ENCODE measurements around the gene COG6. TPM values are rescaled to one million over a fixed set of nuclear protein-coding genes. Genes with fewer than 3 reads are reported as not detected.

Gene COG6
- total and polyA plus RNA-seq, 4 experiments from 2014 or later: 12.2 to 44.5 (median 27.7) TPM

- POLR2A ChIA-PET (ENCODE audit: partially characterized antibody): no interaction called here
- CTCF ChIA-PET (ENCODE audit: partially characterized antibody): no interaction called here
- H3K36me3 ChIP-seq (ENCODE audit: insufficient read depth, low read length): no peaks in the 10 kb centered on the region
- H3K27ac ChIP-seq (ENCODE audit: low read depth, low read length): no peak overlapping the region
- Mint-ChIP-seq H3K27me3 (no peaks in the 10 kb centered on the region), H3K36me3 (peaks cover 28 to 47% of the 10 kb centered on the region in 2 donors), H3K4me1 (no peaks in the 10 kb centered on the region), H3K9me3 (peaks cover 0 to 28% (median 12%) of the 10 kb centered on the region in 8 donors), H3K27ac (peak overlapping the region in 1 of 7 donors; percentile 43), H3K4me3 (no peak overlapping the region)
- DNase-seq: no peak
- H3K4me1 ChIP-seq (ENCODE audit: insufficient read depth, low read length): no peaks in the 10 kb centered on the region
- intact Hi-C loops (cut with micrococcal nuclease): no loop called here
- no peaks in the 10 kb centered on the region for H3K9me3 ChIP-seq (ENCODE audit: control insufficient read depth in 1 of 2, low read length in 2 of 2)
- no peak overlapping the region for H3K4me3 ChIP-seq (ENCODE audit: low read length in 2 of 2)
- H3K27me3 ChIP-seq (ENCODE audit: insufficient read depth, low read length): no peaks in the 10 kb centered on the region
Observed at GRCh38 chr13:39740761-39741160, 85.3 kb downstream of the COG6 start.

- H3K27me3 ChIP-seq (ENCODE audit: insufficient read depth, low read length): no peaks in the 10 kb centered on the region
- H3K4me1 Mint-ChIP-seq: no peaks in the 10 kb centered on the region
- no peak overlapping the region for H3K27ac Mint-ChIP-seq
- no peaks in the 10 kb centered on the region for H3K36me3 ChIP-seq (ENCODE audit: insufficient read depth, low read length)
- no peak overlapping the region for H3K4me3 ChIP-seq (ENCODE audit: low read length in 2 of 2)
- H3K4me1 ChIP-seq (ENCODE audit: insufficient read depth, low read length): no peaks in the 10 kb centered on the region
- H3K36me3 Mint-ChIP-seq: peaks cover 30 to 31% of the 10 kb centered on the region in 2 donors
- POLR2A ChIA-PET (ENCODE audit: partially characterized antibody): no interaction called here
- intact Hi-C loops (cut with micrococcal nuclease): no loop called here
- DNase-seq: no peak
- no peaks in the 10 kb centered on the region for H3K27me3 Mint-ChIP-seq
- CTCF ChIA-PET (ENCODE audit: partially characterized antibody): no interaction called here
- H3K4me3 Mint-ChIP-seq: no peak overlapping the region
- H3K9me3 ChIP-seq (ENCODE audit: control insufficient read depth in 1 of 2, low read length in 2 of 2): no peaks in the 10 kb centered on the region
- peaks cover 0 to 6% (median 4%) of the 10 kb centered on the region in 8 donors for H3K9me3 Mint-ChIP-seq
- no peak overlapping the region for H3K27ac ChIP-seq (ENCODE audit: low read depth, low read length)
Observed at GRCh38 chr13:39748961-39749360, 93.5 kb downstream of the COG6 start.

- Histone ChIP-seq H3K9me3 (ENCODE audit: control insufficient read depth in 1 of 2, low read length in 2 of 2) (no peaks in the 10 kb centered on the region), H3K4me3 (ENCODE audit: low read length in 2 of 2) (no peak overlapping the region), H3K27ac (ENCODE audit: low read depth, low read length) (no peak overlapping the region), H3K36me3 (ENCODE audit: insufficient read depth, low read length) (no peaks in the 10 kb centered on the region), H3K4me1 (ENCODE audit: insufficient read depth, low read length) (no peaks in the 10 kb centered on the region), H3K27me3 (ENCODE audit: insufficient read depth, low read length) (no peaks in the 10 kb centered on the region)
- peak overlapping the region in 1 of 7 donors; percentile 8 for H3K27ac Mint-ChIP-seq
- no peaks in the 10 kb centered on the region for H3K27me3 Mint-ChIP-seq
- ChIA-PET CTCF (ENCODE audit: partially characterized antibody) (no interaction called here), POLR2A (ENCODE audit: partially characterized antibody) (no interaction called here)
- peaks cover 0 to 4% (median under 1%) of the 10 kb centered on the region in 8 donors for H3K9me3 Mint-ChIP-seq
- intact Hi-C loops (cut with micrococcal nuclease): no loop called here
- H3K36me3 Mint-ChIP-seq: peaks cover 30 to 33% of the 10 kb centered on the region in 2 donors
- no peak overlapping the region for H3K4me3 Mint-ChIP-seq
- DNase-seq: no peak
- H3K4me1 Mint-ChIP-seq: no peaks in the 10 kb centered on the region
Observed at GRCh38 chr13:39749528-39749927, 94.1 kb downstream of the COG6 start.

- intact Hi-C loops (cut with micrococcal nuclease): no loop called here
- Histone ChIP-seq H3K27me3 (ENCODE audit: insufficient read depth, low read length) (no peaks in the 10 kb centered on the region), H3K27ac (ENCODE audit: low read depth, low read length) (no peak overlapping the region), H3K36me3 (ENCODE audit: insufficient read depth, low read length) (no peaks in the 10 kb centered on the region), H3K4me1 (ENCODE audit: insufficient read depth, low read length) (no peaks in the 10 kb centered on the region), H3K9me3 (ENCODE audit: control insufficient read depth in 1 of 2, low read length in 2 of 2) (no peaks in the 10 kb centered on the region), H3K4me3 (ENCODE audit: low read length in 2 of 2) (no peak overlapping the region)
- ChIA-PET POLR2A (ENCODE audit: partially characterized antibody) (no interaction called here), CTCF (ENCODE audit: partially characterized antibody) (no interaction called here)
- Mint-ChIP-seq H3K27me3 (no peaks in the 10 kb centered on the region), H3K4me1 (no peaks in the 10 kb centered on the region), H3K4me3 (no peak overlapping the region), H3K27ac (no peak overlapping the region), H3K9me3 (peaks cover 0 to 6% (median 2%) of the 10 kb centered on the region in 8 donors), H3K36me3 (peaks cover 31 to 56% of the 10 kb centered on the region in 2 donors)
- DNase-seq: no peak
Observed at GRCh38 chr13:39751805-39752204, 96.3 kb downstream of the COG6 start.

- ChIA-PET CTCF (ENCODE audit: partially characterized antibody) (no interaction called here), POLR2A (ENCODE audit: partially characterized antibody) (no interaction called here)
- Mint-ChIP-seq H3K27ac (no peak overlapping the region), H3K4me1 (no peaks in the 10 kb centered on the region), H3K4me3 (no peak overlapping the region), H3K9me3 (peaks cover 0 to 16% (median 4%) of the 10 kb centered on the region in 8 donors), H3K36me3 (peaks cover 2 to 19% of the 10 kb centered on the region in 2 donors), H3K27me3 (no peaks in the 10 kb centered on the region)
- H3K36me3 ChIP-seq (ENCODE audit: insufficient read depth, low read length): no peaks in the 10 kb centered on the region
- no peaks in the 10 kb centered on the region for H3K27me3 ChIP-seq (ENCODE audit: insufficient read depth, low read length)
- H3K27ac ChIP-seq (ENCODE audit: low read depth, low read length): no peak overlapping the region
- DNase-seq: no peak
- H3K4me3 ChIP-seq (ENCODE audit: low read length in 2 of 2): no peak overlapping the region
- no peaks in the 10 kb centered on the region for H3K4me1 ChIP-seq (ENCODE audit: insufficient read depth, low read length)
- no peaks in the 10 kb centered on the region for H3K9me3 ChIP-seq (ENCODE audit: control insufficient read depth in 1 of 2, low read length in 2 of 2)
- intact Hi-C loops (cut with micrococcal nuclease): no loop called here
Observed at GRCh38 chr13:39760521-39760920, 105.1 kb downstream of the COG6 start.

- intact Hi-C loops (cut with micrococcal nuclease): no loop called here
Observed at GRCh38 chr13:39765801-39766463, 110.5 kb downstream of the COG6 start.

GRCh38 chr13:39766464-39767158, 111.1 kb downstream of the COG6 start:
- Histone ChIP-seq H3K27me3 (ENCODE audit: insufficient read depth, low read length) (no peaks in the 10 kb centered on the region), H3K27ac (ENCODE audit: low read depth, low read length) (no peak overlapping the region), H3K9me3 (ENCODE audit: control insufficient read depth in 1 of 2, low read length in 2 of 2) (no peaks in the 10 kb centered on the region), H3K4me3 (ENCODE audit: low read length in 2 of 2) (no peak overlapping the region), H3K4me1 (ENCODE audit: insufficient read depth, low read length) (no peaks in the 10 kb centered on the region), H3K36me3 (ENCODE audit: insufficient read depth, low read length) (no peaks in the 10 kb centered on the region)
- intact Hi-C loops (cut with micrococcal nuclease): no loop called here
- no peaks in the 10 kb centered on the region for H3K27me3 Mint-ChIP-seq
- ChIA-PET CTCF (ENCODE audit: partially characterized antibody) (interaction anchor here (0.8 to 1.5 kb wide), 2 partner anchors 10 kb away, joined by 3 read pairs; no protein-coding TSS in a partner anchor), POLR2A (ENCODE audit: partially characterized antibody) (no interaction called here)
- H3K4me3 Mint-ChIP-seq: no peak overlapping the region
- no peak for DNase-seq
- H3K4me1 Mint-ChIP-seq: peaks cover 0 to 6% (median 1%) of the 10 kb centered on the region in 4 donors
- H3K27ac Mint-ChIP-seq: no peak overlapping the region
- H3K9me3 Mint-ChIP-seq: peaks cover 0 to 5% (median 0%) of the 10 kb centered on the region in 8 donors
- peaks cover 0 to under 1% of the 10 kb centered on the region in 2 donors for H3K36me3 Mint-ChIP-seq

More at GRCh38 chr13:39765801-39766463, 110.5 kb downstream of the COG6 start:
- DNase-seq: no peak
- Histone ChIP-seq H3K4me3 (ENCODE audit: low read length in 2 of 2) (no peak overlapping the region), H3K4me1 (ENCODE audit: insufficient read depth, low read length) (no peaks in the 10 kb centered on the region), H3K36me3 (ENCODE audit: insufficient read depth, low read length) (no peaks in the 10 kb centered on the region), H3K9me3 (ENCODE audit: control insufficient read depth in 1 of 2, low read length in 2 of 2) (no peaks in the 10 kb centered on the region), H3K27me3 (ENCODE audit: insufficient read depth, low read length) (no peaks in the 10 kb centered on the region), H3K27ac (ENCODE audit: low read depth, low read length) (no peak overlapping the region)
- H3K9me3 Mint-ChIP-seq: peaks cover 0 to 8% (median 0%) of the 10 kb centered on the region in 8 donors
- H3K27ac Mint-ChIP-seq: no peak overlapping the region
- H3K27me3 Mint-ChIP-seq: no peaks in the 10 kb centered on the region
- H3K4me3 Mint-ChIP-seq: no peak overlapping the region
- CTCF ChIA-PET (ENCODE audit: partially characterized antibody): interaction anchor here (0.8 to 1.5 kb wide), 2 partner anchors 10 kb away, joined by 3 read pairs; no protein-coding TSS in a partner anchor
- peaks cover 0 to 6% of the 10 kb centered on the region in 2 donors for H3K36me3 Mint-ChIP-seq
- H3K4me1 Mint-ChIP-seq: peaks cover 0 to 6% (median 1%) of the 10 kb centered on the region in 4 donors
- POLR2A ChIA-PET (ENCODE audit: partially characterized antibody): no interaction called here
